HG02870 (cell line): ENCODE results near the gene SYNDIG1.

Source experiments
- ATAC-seq: cut with Tn5 transposase; IDR thresholded peaks from one replicate; pipeline ENCODE4 v1.9.1; 2021; ENCODE audit warnings: mild to moderate bottlenecking, moderate library complexity; ENCODE audit not compliant: unreplicated experiment

SYNDIG1 gene

GRCh38 chr20:24668791-24669190 is 199.4 kb downstream of the SYNDIG1 start:
- no peak for ATAC-seq

- no peak for ATAC-seq
Observed at GRCh38 chr20:24669701-24670100, 200.3 kb downstream of the SYNDIG1 start.

- ATAC-seq = no peak
Observed at GRCh38 chr20:24670341-24670872, 201.0 kb downstream of the SYNDIG1 start.

GRCh38 chr20:24670981-24671380 is 201.6 kb downstream of the SYNDIG1 start:
- no peak for ATAC-seq

DNA sequence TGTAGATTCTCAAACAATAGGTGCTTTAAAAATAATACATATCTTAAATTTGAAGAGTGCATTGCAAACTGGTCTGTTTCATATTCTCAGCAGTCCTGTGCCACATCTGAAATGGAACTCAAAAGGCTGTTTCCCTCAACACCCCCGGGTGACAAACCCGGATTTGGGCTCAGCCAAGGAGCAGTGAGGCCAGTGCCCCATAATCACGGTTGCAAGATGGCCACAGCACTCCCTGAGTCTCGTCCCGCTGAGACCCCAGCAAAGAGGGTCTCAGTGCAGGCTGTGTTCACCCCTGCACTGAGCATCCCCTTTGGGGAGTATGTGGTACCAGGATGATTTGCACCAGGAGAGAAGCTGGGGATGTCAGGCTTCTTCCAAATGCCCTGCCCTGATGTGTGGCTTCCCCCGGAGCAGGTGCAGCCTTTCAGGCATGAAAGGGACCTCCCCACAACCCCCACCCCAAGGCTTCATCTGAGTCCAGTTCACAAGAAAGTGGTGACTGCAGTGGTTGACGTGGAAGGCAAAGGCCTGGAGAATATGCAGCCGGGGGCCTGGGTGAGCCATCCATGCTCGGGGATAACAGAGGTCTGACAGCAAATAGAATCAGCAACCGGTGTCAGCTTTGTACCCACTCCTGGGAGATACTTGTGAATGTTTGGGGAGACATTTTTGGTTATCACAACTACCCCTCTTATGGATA is 202.9 kb downstream of the SYNDIG1 start:
- ATAC-seq = no peak

- no peak for ATAC-seq
Observed at GRCh38 chr20:24672886-24673677, 203.7 kb downstream of the SYNDIG1 start.

- ATAC-seq = no peak
Observed at GRCh38 chr20:24673678-24674570, 204.5 kb downstream of the SYNDIG1 start.

DNA sequence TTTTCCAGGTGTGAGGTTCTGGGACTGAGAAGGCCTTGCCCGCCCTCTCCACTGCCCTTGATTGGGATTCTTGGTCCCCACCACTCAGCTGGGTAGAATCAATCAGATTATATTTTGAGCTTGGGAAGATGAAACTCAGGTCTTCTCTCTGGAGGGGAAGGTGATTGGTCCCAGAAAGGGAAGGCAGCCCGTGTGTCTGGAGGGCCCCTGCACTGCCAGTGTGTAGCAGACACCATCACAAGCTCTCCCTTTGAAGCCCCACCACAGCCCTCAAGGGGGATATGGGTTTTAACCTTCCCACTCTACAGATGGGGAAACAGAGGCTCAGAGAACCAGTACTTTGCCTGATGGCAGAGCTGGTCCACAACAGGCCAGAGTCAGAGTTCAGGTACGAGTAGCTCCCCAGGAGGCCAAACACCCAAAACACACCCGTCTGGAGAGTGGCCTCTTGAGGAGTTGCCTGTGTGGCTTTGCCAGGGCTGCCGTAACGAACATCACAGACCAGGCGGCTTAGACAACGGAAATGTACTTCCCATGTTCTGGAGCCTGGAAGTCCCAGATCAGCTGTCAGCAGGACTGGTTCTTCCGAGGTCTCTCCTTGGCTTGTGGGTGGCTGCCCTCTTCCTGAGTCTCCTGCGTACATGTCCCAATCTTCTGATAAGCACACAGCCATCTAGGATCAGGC is 205.6 kb downstream of the SYNDIG1 start:
- ATAC-seq = no peak

GRCh38 chr20:24675651-24676352 is 206.4 kb downstream of the SYNDIG1 start:
- ATAC-seq = no peak

- no peak for ATAC-seq
Observed at GRCh38 chr20:24676353-24676977, 207.0 kb downstream of the SYNDIG1 start.

DNA sequence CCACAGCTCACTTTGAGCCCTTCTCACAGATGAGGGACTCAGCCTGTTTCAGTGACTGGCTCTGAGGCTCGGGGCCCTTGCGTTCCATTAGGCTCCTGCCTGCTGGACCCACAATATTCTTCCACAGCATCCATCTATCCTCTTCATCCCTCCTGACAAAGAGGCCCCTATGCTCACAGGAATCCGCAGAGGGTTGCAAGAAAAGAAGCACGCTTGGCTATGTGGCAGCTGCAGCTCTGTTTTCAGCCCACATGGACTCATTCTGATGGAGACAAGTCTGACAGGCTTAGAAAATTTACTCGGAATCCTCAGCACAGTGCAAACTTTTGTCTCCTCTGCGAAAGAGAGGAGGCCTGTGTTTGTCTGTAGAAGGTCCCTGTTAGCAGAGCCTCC is 207.5 kb downstream of the SYNDIG1 start:
- ATAC-seq = no peak

DNA sequence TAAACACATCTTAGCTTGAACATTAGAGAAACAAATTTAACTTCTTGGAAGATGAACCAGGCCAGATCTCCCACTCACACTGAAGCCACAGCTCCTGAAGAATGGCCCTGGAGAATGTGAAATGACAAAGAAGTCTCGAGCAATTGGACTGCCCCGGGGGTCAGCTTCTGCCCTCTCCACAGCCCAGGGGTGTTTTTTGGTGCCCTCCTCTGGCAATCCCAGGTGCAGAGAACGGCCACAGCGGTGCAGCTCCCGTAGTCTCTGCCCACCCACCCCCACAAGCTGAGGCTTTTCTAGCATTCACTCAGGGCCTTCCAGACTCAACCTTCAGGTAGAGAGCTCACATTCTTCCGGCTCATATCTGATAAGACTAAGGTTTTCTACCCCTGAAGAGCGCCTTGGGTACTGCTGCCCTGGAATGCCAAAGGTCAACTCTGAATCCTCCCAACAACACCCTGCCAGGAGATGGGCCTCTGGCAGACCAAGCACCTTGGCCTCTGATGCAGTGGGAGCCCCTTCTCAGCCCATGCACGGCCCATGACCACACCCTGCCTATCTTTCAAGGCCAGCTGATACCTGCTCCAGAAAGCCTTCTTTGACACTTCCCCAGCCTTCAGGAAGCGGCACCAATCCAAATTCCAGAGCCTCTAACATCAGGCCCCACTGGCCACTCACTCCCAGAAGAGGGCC is 208.3 kb downstream of the SYNDIG1 start:
- no peak for ATAC-seq

DNA sequence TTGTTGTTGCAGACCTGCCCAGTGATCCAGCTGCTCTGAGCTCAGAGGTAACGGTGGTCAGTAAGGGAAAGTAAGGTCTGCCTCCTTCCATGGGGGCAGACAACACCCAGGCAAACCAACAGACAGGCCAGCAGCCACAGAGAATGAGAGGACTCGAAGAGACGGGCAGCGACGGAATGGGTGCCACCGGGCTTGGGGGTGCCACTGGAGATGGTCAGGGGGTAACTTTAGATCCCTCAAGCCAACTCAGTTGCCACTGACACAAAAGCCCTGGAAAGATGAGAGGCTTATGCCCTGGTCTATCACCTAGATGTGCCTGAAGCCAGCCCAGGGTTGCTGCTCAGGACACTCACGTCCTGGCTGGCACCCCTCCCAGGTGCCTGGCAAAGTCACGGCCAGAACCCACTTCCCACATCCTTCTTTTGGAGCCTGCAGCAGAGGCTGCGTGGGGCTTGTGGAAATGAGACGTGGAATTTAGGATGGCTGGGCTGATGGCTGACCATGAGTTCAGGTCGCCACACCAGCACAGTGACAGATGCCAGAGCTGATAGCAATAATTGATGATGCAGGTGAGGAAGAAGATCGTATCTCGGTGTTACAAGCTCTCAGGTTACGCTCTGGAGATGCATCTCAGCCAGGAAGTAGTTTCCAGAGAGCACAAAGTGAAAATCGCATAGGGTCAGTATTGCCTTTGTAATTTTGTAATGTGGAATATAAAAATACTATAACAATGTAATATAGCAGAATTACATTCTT is 209.1 kb downstream of the SYNDIG1 start:
- ATAC-seq = no peak

GRCh38 chr20:24679448-24680047 is 210.1 kb downstream of the SYNDIG1 start:
- ATAC-seq = no peak

GRCh38 chr20:24681634-24682495 is 212.4 kb downstream of the SYNDIG1 start:
- ATAC-seq = no peak

DNA sequence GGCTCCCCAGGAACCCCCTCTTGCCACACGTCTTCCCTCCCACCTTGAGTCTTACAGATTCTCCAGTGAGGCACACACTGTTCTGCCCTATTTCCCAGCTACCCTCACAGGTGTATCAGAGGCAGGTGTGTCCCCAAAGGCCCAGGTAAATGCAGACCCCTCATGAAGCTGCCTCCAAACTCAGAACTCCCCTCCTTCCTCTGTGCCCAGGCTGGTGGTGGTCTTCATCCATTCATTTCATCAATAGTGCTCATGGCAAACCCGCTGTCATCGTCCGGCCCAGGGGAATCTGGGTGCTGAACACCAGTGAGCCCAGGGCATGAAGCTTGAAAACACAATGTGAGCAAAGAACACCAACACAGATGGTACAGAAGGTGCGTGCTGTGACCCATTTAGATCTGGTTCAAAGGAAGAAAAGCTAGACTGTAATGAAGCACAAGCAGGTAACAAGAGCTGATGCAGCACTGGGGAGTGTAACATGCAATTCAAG is 213.1 kb downstream of the SYNDIG1 start:
- ATAC-seq = no peak

- no peak for ATAC-seq
Observed at GRCh38 chr20:24683676-24684075, 214.2 kb downstream of the SYNDIG1 start.
